ENCODE measurements around the gene APOOL. TPM values are rescaled to one million over a fixed set of nuclear protein-coding genes. Genes with fewer than 3 reads are reported as not detected.

Gene APOOL
- total and polyA plus RNA-seq, 2 donors (not counting 3 experiments of a cell fraction or from before 2014, with no cell fraction given): 3.4 to 17.4 TPM

Other genes starting within 250 kb of the APOOL start
- not detected in 2 replicates for gene SATL1, start 239.9 kb downstream of the APOOL start, total RNA-seq
- not detected in 2 replicates for gene SATL1, start 239.9 kb downstream of the APOOL start, polyA plus RNA-seq
- 5.0 and 5.2 TPM in 2 replicates for gene ZNF711, start 240.1 kb downstream of the APOOL start, total RNA-seq
- 1.3 and 2.2 TPM in 2 replicates for gene ZNF711, start 240.1 kb downstream of the APOOL start, polyA plus RNA-seq

Data from endothelial cell of umbilical vein (primary cell).